Peyer's patch (tissue), 4 donors: ENCODE data around the gene PNPLA5. TPM values are rescaled to one million over a fixed set of nuclear protein-coding genes. Genes with fewer than 3 reads are reported as not detected.

Experiments
- DNase-seq, 3 donors: peaks; one replicate each; pipeline ENCODE4 v3.0.0-alpha.2; 2017 to 2019
- H3K27ac ChIP-seq, 4 donors: fragments of 200-600 bp; sonication (generic); one replicate each; pipeline ENCODE4 v1.5.1; 2016 to 2019
- H3K27me3 ChIP-seq, 2 donors: fragments of 200-600 bp; sonication (generic); one replicate each; pipeline ENCODE4 v1.5.1; 2019
- H3K36me3 ChIP-seq, 3 donors: fragments of 200-600 bp; sonication (generic); one replicate each; pipeline ENCODE4 v1.5.1; 2016 to 2019
- H3K4me1 ChIP-seq, 4 donors: fragments of 200-600 bp; sonication (generic); one replicate each; pipeline ENCODE4 v1.5.1; 2016 to 2019
- H3K4me3 ChIP-seq, 4 donors: fragments of 200-600 bp; sonication (generic); 1 replicate in 3 of 4; 2 replicates in 1 of 4; pipeline ENCODE4 v1.5.1; 2016 to 2019; ENCODE audit warnings: mild to moderate bottlenecking in 1 of 4
- H3K9me3 ChIP-seq, 4 donors: fragments of 200-600 bp; sonication (generic); one replicate each; pipeline ENCODE4 v1.5.1; 2016 to 2019; ENCODE audit warnings: mild to moderate bottlenecking in 1 of 4
- CTCF ChIP-seq, 6 experiments: fragments of 450-650 bp in 4 of 6; fragments of 200-600 bp in 2 of 6; sonication (generic) in 1 of 6; IDR thresholded peaks; one replicate each; pipeline ENCODE4 v1.5.1; 2017 to 2019; ENCODE audit warnings: antibody characterized with exemption in 6 of 6, mild to moderate bottlenecking in 3 of 6, moderate library complexity in 1 of 6
- POLR2A ChIP-seq, 2 donors: fragments of 450-650 bp; IDR thresholded peaks; one replicate each; pipeline ENCODE4 v1.5.1; 2017; ENCODE audit warnings: antibody characterized with exemption in 2 of 2, mild to moderate bottlenecking in 2 of 2, moderate library complexity in 2 of 2
- total RNA-seq, 4 donors: library from RNA; depleted of rRNA; stranded (reverse); fragments of >200 nt; gene quantifications; one replicate each; pipeline ENCODE4 v1.1.0, GENCODE V29; 2016

Gene PNPLA5
- total RNA-seq, 4 donors from 2014 or later, result not detected

GRCh38 chr22:43892183-43892894, 526 bp upstream of the PNPLA5 start:
- DNase-seq, result no peak
- TF ChIP-seq CTCF (IDR thresholded peaks at IDR 0.05) (no peak), POLR2A (IDR thresholded peaks at IDR 0.05) (no peak)
- Histone ChIP-seq H3K27me3 (peaks cover 0 to 18% of the 10 kb centered on the region in 2 donors), H3K4me1 (no peaks in the 10 kb centered on the region), H3K9me3 (no peaks in the 10 kb centered on the region), H3K27ac (no peak overlapping the region), H3K4me3 (no peak overlapping the region), H3K36me3 (no peaks in the 10 kb centered on the region)

DNA sequence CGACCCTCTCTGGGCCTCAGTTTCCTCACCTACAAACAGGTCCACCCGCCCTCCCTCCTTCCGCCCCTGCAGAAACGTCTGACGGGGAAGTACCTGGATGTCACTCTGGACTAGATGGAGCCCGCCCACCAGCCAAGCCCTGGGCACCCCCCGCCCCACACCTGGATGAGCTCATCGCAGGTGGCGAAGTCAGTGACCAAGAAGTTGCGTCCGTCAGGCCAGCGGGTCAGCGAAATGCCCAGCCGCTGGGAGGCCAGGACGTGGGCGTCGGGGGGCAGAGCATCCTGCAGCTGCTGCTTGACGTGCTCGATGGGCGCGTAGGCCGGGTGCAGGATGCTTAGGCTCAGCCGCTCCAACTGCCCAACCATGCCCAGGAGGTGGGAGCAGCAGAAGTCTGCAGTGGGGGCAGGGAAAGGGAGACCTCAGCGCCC, 897 bp downstream of the PNPLA5 start:
- Histone ChIP-seq H3K4me3 (no peak overlapping the region), H3K36me3 (no peaks in the 10 kb centered on the region), H3K9me3 (no peaks in the 10 kb centered on the region), H3K4me1 (no peaks in the 10 kb centered on the region), H3K27me3 (peaks cover 0 to 18% of the 10 kb centered on the region in 2 donors), H3K27ac (no peak overlapping the region)
- DNase-seq, result no peak
- no peak for TF ChIP-seq POLR2A (IDR thresholded peaks at IDR 0.05)
- no peak for TF ChIP-seq CTCF (IDR thresholded peaks at IDR 0.05)

- no peak overlapping the region for H3K27ac ChIP-seq
- H3K36me3 ChIP-seq, result no peaks in the 10 kb centered on the region
- no peak for TF ChIP-seq CTCF (IDR thresholded peaks at IDR 0.05)
- no peak for TF ChIP-seq POLR2A (IDR thresholded peaks at IDR 0.05)
- H3K4me1 ChIP-seq, result no peaks in the 10 kb centered on the region
- no peak overlapping the region for H3K4me3 ChIP-seq
- H3K27me3 ChIP-seq, result peaks cover 0 to 18% of the 10 kb centered on the region in 2 donors
- no peaks in the 10 kb centered on the region for H3K9me3 ChIP-seq
- DNase-seq, result no peak
Observed at GRCh38 chr22:43889860-43890253, 2.0 kb downstream of the PNPLA5 start.

- no peak overlapping the region for H3K27ac ChIP-seq
- no peaks in the 10 kb centered on the region for H3K36me3 ChIP-seq
- DNase-seq, result no peak
- no peaks in the 10 kb centered on the region for H3K9me3 ChIP-seq
- peaks cover 0 to 18% of the 10 kb centered on the region in 2 donors for H3K27me3 ChIP-seq
- no peak overlapping the region for H3K4me3 ChIP-seq
- no peak for TF ChIP-seq CTCF (IDR thresholded peaks at IDR 0.05)
- no peak for TF ChIP-seq POLR2A (IDR thresholded peaks at IDR 0.05)
- no peaks in the 10 kb centered on the region for H3K4me1 ChIP-seq
Observed at GRCh38 chr22:43889201-43889859, 2.5 kb downstream of the PNPLA5 start.

DNA sequence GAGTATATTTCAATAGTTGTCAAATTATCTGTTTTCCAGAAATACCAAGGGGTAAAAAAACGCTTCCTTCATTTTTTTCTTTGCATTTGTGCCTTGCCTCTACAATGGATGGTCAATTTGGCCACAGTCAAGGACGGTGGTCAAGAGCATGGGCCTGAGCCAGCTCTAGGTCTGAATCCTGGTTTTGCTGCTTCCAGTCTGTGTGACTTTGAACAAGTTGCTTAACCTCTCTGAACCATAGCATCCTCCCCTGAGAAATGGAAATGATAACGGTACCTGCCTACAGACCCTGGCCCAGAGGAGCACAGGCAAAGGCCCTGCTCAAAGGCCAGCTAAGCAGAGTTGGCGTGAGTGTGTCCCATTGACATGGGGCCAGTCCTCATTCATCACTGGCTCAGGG, 3.1 kb downstream of the PNPLA5 start:
- no peak overlapping the region for H3K4me3 ChIP-seq
- H3K27me3 ChIP-seq, result peaks cover 0 to 18% of the 10 kb centered on the region in 2 donors
- no peak for TF ChIP-seq POLR2A (IDR thresholded peaks at IDR 0.05)
- TF ChIP-seq CTCF (IDR thresholded peaks at IDR 0.05), result no peak
- no peak for DNase-seq
- no peaks in the 10 kb centered on the region for H3K9me3 ChIP-seq
- H3K4me1 ChIP-seq, result no peaks in the 10 kb centered on the region
- H3K36me3 ChIP-seq, result no peaks in the 10 kb centered on the region
- H3K27ac ChIP-seq, result no peak overlapping the region
